ENCODE data around the gene SGCD. TPM values are rescaled to one million over a fixed set of nuclear protein-coding genes. Genes with fewer than 3 reads are reported as not detected.

Gene SGCD
- total and polyA plus RNA-seq, 9 of the 15 experiments (the other 6 are each of a cell fraction or from before 2014, with no cell fraction given), result not detected

DNA sequence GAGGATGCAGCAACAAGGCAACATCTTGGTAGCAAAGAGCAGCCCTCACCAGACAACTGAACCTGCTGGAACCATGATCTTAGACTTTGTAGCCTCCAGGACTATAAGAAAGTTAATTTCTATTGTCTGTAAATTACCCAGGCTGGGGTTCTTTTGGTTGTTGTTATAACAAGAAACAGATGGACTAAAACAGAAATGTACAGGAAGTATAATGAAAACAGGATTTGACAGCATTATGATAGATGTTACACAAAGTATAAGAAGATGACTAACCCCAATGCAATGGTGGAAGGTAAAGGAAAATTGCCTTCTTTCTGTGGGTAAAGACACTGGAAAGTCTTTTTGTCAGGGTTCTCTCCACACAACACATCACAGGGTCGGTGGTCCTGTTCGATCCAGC lies 204.2 kb downstream of the SGCD start (continued):
- TF ChIP-seq RFX5 (IDR thresholded peaks at IDR 0.05; ENCODE audit: low read depth, low read length) (no peak), CTBP1 (IDR thresholded peaks at IDR 0.05; ENCODE audit: borderline replicate concordance) (no peak), SNIP1 (IDR thresholded peaks at IDR 0.05; ENCODE audit: low read depth) (no peak), PHF20 (IDR thresholded peaks at IDR 0.05; ENCODE audit: partially characterized antibody) (no peak), HNRNPK (IDR thresholded peaks at IDR 0.05; ENCODE audit: low read depth, low read length, poor library complexity, severe bottlenecking) (no peak), TEAD2 (tag; IDR thresholded peaks at IDR 0.05) (no peak), SMARCE1 (IDR thresholded peaks at IDR 0.05) (no peak), RBM34 (IDR thresholded peaks at IDR 0.05; ENCODE audit: borderline replicate concordance, insufficient read depth, low read length) (no peak), ZNF354B (CRISPR knock-in tag; IDR thresholded peaks at IDR 0.05) (no peak)
- TF ChIP-seq, protein P1, sequence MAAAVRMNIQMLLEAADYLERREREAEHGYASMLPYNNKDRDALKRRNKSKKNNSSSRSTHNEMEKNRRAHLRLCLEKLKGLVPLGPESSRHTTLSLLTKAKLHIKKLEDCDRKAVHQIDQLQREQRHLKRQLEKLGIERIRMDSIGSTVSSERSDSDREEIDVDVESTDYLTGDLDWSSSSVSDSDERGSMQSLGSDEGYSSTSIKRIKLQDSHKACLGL (CRISPR knock-in tag; IDR thresholded peaks at IDR 0.05; ENCODE audit: borderline replicate concordance, poor library complexity, severe bottlenecking), result no peak
- TF ChIP-seq, protein P2, sequence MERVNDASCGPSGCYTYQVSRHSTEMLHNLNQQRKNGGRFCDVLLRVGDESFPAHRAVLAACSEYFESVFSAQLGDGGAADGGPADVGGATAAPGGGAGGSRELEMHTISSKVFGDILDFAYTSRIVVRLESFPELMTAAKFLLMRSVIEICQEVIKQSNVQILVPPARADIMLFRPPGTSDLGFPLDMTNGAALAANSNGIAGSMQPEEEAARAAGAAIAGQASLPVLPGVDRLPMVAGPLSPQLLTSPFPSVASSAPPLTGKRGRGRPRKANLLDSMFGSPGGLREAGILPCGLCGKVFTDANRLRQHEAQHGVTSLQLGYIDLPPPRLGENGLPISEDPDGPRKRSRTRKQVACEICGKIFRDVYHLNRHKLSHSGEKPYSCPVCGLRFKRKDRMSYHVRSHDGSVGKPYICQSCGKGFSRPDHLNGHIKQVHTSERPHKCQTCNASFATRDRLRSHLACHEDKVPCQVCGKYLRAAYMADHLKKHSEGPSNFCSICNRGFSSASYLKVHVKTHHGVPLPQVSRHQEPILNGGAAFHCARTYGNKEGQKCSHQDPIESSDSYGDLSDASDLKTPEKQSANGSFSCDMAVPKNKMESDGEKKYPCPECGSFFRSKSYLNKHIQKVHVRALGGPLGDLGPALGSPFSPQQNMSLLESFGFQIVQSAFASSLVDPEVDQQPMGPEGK (CRISPR knock-in tag; IDR thresholded peaks at IDR 0.05; ENCODE audit: borderline replicate concordance), result no peak
